OCI-LY1 (cell line): ENCODE measurements around the gene MMP23B.

Experiments
- H2AFZ ChIP-seq: fragments of 200-600 bp; sonication (generic), shearing (Covaris generic); 2 replicates; pipeline ENCODE4 v1.6.0; 2014; ENCODE audit warnings: antibody characterized with exemption, mild to moderate bottlenecking, low read length
- H3F3A ChIP-seq: fragments of 200-600 bp; sonication (generic), shearing (Covaris generic); 2 replicates; pipeline ENCODE4 v1.6.0; 2014; ENCODE audit warnings: mild to moderate bottlenecking, antibody characterized with exemption, low read length, moderate library complexity; ENCODE audit not compliant: insufficient read depth
- H3K27ac ChIP-seq: fragments of 200-600 bp; sonication (generic); 2 replicates; pipeline ENCODE4 v1.5.1; 2014; ENCODE audit warnings: low read length, mixed run types, mild to moderate bottlenecking, low read depth; ENCODE audit not compliant: poor library complexity, severe bottlenecking
- H3K27me3 ChIP-seq: fragments of 200-600 bp; sonication (generic); 2 replicates; pipeline ENCODE4 v1.6.0; 2014; ENCODE audit warnings: antibody characterized with exemption, mild to moderate bottlenecking, low read length, moderate library complexity; ENCODE audit not compliant: insufficient read depth
- H3K36me3 ChIP-seq: fragments of 200-600 bp; sonication (generic); 2 replicates; pipeline ENCODE4 v1.6.1; 2014; ENCODE audit warnings: mild to moderate bottlenecking, antibody characterized with exemption, low read length, moderate library complexity, mixed read lengths; ENCODE audit not compliant: insufficient read depth
- H3K4me1 ChIP-seq: fragments of 200-600 bp; sonication (generic); 2 replicates; pipeline ENCODE4 v1.5.1; 2014; ENCODE audit warnings: mild to moderate bottlenecking, low read length, moderate library complexity; ENCODE audit not compliant: insufficient read depth, severe bottlenecking
- H3K4me2 ChIP-seq: fragments of 200-600 bp; sonication (generic), shearing (Covaris generic); 2 replicates; pipeline ENCODE4 v1.6.1; 2014; ENCODE audit warnings: low read length
- H3K4me3 ChIP-seq: fragments of 200-600 bp; sonication (generic); 2 replicates; pipeline ENCODE4 v1.5.1; 2014; ENCODE audit warnings: low read length, low read depth, mild to moderate bottlenecking, mixed read lengths; ENCODE audit not compliant: poor library complexity, severe bottlenecking
- H3K79me2 ChIP-seq: fragments of 200-600 bp; shearing (Covaris generic); 2 replicates; pipeline ENCODE4 v1.6.1; 2016; ENCODE audit warnings: mixed run types, low read length, mixed read lengths; ENCODE audit not compliant: insufficient read depth
- H3K9ac ChIP-seq: fragments of 200-600 bp; sonication (generic), shearing (Covaris generic); 2 replicates; pipeline ENCODE4 v1.6.1; 2014; ENCODE audit warnings: mild to moderate bottlenecking, low read length, mixed read lengths
- H3K9me2 ChIP-seq: fragments of 200-600 bp; sonication (generic), shearing (Covaris generic); 2 replicates; pipeline ENCODE4 v1.6.1; 2014; ENCODE audit warnings: low read depth, mild to moderate bottlenecking, low read length, mixed read lengths
- H3K9me3 ChIP-seq: fragments of 200-600 bp; shearing (Covaris generic); 2 replicates; pipeline ENCODE4 v1.6.1; 2014; ENCODE audit warnings: low read length, mixed read lengths
- H4K20me1 ChIP-seq: fragments of 200-600 bp; sonication (generic), shearing (Covaris generic); 2 replicates; pipeline ENCODE4 v1.6.0; 2016; ENCODE audit warnings: mild to moderate bottlenecking, low read length; ENCODE audit not compliant: insufficient read depth
- CTCF ChIP-seq: fragments of 200-600 bp; sonication (generic), shearing (Covaris generic); IDR thresholded peaks from 2 replicates; pipeline ENCODE4 v1.5.1; 2017; ENCODE audit warnings: mild to moderate bottlenecking, antibody characterized with exemption, low read length, moderate library complexity, mixed read lengths
- EZH2 ChIP-seq: fragments of 200-600 bp; sonication (generic), shearing (Covaris generic); IDR thresholded peaks from 2 replicates; pipeline ENCODE4 v1.8.0; 2017; ENCODE audit warnings: borderline replicate concordance, mixed run types, mild to moderate bottlenecking, antibody characterized with exemption, low read length, moderate library complexity, mixed read lengths

The MMP23B gene

GRCh38 chr1:1596493-1597274 lies 35.3 kb upstream of the MMP23B start:
- no peaks in the 10 kb centered on the region for H3K4me1 ChIP-seq
- H3K9me2 ChIP-seq = no peaks in the 10 kb centered on the region
- no peak overlapping the region for H3K27ac ChIP-seq
- no peak overlapping the region for H3K4me2 ChIP-seq
- peaks cover 6% of the 10 kb centered on the region; the same call in 1 of the 2 replicates for H3K27me3 ChIP-seq
- H3K4me3 ChIP-seq = no peak overlapping the region
- H3F3A ChIP-seq = no peaks in the 10 kb centered on the region
- no peaks in the 10 kb centered on the region for H4K20me1 ChIP-seq
- H3K36me3 ChIP-seq = no peaks in the 10 kb centered on the region
- no peak overlapping the region for H2AFZ ChIP-seq
- H3K9me3 ChIP-seq = no peaks in the 10 kb centered on the region
- H3K9ac ChIP-seq = no peak overlapping the region
- H3K79me2 ChIP-seq = no peaks in the 10 kb centered on the region
- TF ChIP-seq EZH2 (no peak), CTCF (no peak)

- no peak overlapping the region for H2AFZ ChIP-seq
- H3K4me3 ChIP-seq = no peak overlapping the region
These were observed 34.6 kb upstream of the MMP23B start for GRCh38 chr1:1597275-1597930.

GRCh38 chr1:1598051-1598719 lies 33.8 kb upstream of the MMP23B start:
- Histone ChIP-seq H3K9me2 (no peaks in the 10 kb centered on the region), H3F3A (no peaks in the 10 kb centered on the region), H3K79me2 (no peaks in the 10 kb centered on the region), H3K4me3 (no peak overlapping the region), H3K9me3 (no peaks in the 10 kb centered on the region), H3K27me3 (peaks cover 6% of the 10 kb centered on the region; the same call in 1 of the 2 replicates), H3K36me3 (no peaks in the 10 kb centered on the region), H3K9ac (no peak overlapping the region), H4K20me1 (no peaks in the 10 kb centered on the region), H2AFZ (no peak overlapping the region), H3K4me1 (no peaks in the 10 kb centered on the region), H3K27ac (no peak overlapping the region), H3K4me2 (no peak overlapping the region)
- TF ChIP-seq CTCF (no peak), EZH2 (no peak)

More at GRCh38 chr1:1597275-1597930, 34.6 kb upstream of the MMP23B start:
- TF ChIP-seq EZH2 (no peak), CTCF (peak; percentile 38; the same call in 1 of the 2 replicates)
- Histone ChIP-seq H3K9ac (no peak overlapping the region), H3F3A (no peaks in the 10 kb centered on the region), H3K27ac (no peak overlapping the region), H3K9me2 (no peaks in the 10 kb centered on the region), H3K79me2 (no peaks in the 10 kb centered on the region), H3K27me3 (peaks cover 6% of the 10 kb centered on the region; the same call in 1 of the 2 replicates), H3K36me3 (no peaks in the 10 kb centered on the region), H3K9me3 (no peaks in the 10 kb centered on the region), H4K20me1 (no peaks in the 10 kb centered on the region), H3K4me2 (no peak overlapping the region), H3K4me1 (no peaks in the 10 kb centered on the region)
